Activated gamma-delta T cell treated with Interleukin-2 at 50 U/mL for 16 hours (primary cell): ENCODE results near the gene C16orf78.

Experiments
- DNase-seq: peaks from one replicate; pipeline ENCODE4 v3.0.0-alpha.2; 2020

The C16orf78 gene

GRCh38 chr16:49398761-49399160 is 25.2 kb downstream of the C16orf78 start:
- no peak for DNase-seq

- DNase-seq = no peak
These were observed 26.2 kb downstream of the C16orf78 start for GRCh38 chr16:49399594-49400364.

DNA sequence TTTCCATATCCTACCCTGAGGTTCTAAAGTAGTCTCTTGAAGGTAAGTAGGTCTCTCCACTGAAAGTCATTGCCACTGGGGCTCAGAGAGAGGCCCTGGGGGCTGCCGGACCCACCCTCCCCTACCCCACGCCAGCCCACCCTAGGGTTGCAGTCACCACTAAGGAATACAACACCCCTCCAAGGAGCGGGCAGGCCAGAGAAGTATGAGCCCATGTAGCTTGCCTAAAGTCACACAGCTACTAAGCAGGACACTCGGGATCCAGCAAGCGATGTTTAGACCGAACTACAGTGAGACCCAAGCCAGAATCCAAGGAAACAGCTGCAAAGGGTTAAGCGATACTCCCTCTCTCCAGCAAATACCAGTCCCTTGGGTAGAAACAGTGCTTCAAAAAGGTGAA is 27.0 kb downstream of the C16orf78 start:
- DNase-seq = no peak

DNA sequence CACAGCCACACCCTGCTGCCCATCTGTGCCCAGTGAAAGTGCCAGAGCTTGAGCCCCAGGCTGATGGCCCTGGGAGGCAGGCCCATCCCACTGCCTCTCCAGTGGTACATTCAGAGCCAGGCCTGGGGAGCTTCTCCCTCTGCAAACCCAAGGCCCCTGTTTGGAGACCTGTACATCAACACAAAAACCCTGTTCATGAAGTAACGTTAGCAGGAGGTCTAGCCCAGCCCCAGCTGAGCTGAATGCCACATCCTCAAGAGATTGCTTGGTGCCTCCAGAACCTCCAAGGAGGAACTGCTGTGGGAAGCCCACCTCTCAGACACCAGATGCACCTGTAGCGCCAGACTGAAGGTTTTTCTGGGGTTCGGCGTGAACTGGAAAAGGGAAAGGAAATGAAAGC is 31.5 kb downstream of the C16orf78 start:
- no peak for DNase-seq

DNA sequence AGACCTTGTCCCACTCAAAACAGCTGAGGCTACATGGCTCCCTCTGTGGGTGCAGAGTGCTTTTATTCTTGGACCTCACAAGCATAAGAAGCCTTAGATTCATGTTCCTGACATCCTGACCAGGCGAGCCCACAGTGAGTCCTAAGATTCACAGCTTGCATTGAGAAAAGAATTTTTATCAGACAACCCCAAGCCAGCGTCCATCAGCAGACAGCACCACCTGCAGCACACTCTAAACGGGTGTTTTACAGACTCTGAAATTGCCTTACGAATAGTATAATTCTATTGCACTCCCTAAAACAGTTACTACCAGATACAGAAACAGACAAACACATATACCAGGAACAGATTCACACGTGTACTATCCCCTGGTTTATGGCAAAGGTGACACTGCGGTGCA is 31.9 kb downstream of the C16orf78 start:
- no peak for DNase-seq

DNA sequence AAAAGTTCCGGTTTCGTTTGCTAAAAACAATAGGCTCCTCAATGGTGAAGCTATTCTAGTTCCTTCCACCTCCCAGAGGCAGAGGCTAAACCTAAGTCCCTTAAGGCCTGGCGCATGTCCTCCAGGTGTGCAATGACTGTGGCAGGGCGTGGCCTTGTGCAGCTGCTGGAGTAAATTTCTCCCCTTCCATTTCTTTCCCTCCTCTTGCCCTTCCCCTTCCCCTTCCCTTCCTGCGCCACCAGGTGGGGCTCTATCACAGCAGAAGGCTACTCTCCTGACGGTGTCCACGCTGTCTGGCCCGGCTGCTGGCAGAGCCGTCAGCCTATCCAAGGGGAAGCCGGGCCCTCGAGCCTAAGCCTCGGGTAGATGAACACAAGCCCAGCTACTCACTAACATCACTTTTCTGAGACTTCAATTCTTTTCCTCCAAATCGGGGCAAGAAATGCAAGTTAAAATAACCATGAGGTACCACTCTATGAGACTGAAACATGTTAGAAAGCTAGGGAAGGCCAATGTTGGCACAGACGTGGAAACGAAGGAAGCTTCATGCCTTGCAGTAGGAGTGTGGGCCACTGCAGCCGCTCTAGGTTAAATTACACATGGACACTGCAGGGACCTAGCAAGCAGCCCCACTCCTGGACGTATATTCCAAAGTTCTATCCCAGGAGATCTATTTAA is 34.4 kb downstream of the C16orf78 start:
- DNase-seq = peak; percentile 56

DNA sequence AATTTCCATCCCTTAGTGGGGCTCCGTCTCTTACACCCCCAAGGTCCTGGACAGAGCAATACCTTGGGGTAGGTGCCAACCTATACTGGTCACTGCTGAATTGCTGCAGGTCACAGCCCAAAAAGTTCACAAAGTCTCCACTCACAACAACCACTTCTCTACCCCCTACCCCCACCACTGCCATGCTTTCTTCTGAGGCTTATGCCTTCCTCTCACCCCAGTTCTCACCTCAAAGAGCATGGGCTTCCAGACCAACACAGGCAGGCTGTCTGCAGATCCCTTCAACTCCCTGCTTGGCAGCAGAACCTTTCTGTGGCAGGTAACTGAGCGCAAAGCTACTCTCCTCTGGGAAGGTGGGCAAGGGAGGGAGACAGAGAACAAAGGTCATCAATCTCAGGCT is 35.5 kb downstream of the C16orf78 start:
- DNase-seq = no peak

- DNase-seq = no peak
These were observed 36.6 kb downstream of the C16orf78 start for GRCh38 chr16:49410226-49410625.

DNA sequence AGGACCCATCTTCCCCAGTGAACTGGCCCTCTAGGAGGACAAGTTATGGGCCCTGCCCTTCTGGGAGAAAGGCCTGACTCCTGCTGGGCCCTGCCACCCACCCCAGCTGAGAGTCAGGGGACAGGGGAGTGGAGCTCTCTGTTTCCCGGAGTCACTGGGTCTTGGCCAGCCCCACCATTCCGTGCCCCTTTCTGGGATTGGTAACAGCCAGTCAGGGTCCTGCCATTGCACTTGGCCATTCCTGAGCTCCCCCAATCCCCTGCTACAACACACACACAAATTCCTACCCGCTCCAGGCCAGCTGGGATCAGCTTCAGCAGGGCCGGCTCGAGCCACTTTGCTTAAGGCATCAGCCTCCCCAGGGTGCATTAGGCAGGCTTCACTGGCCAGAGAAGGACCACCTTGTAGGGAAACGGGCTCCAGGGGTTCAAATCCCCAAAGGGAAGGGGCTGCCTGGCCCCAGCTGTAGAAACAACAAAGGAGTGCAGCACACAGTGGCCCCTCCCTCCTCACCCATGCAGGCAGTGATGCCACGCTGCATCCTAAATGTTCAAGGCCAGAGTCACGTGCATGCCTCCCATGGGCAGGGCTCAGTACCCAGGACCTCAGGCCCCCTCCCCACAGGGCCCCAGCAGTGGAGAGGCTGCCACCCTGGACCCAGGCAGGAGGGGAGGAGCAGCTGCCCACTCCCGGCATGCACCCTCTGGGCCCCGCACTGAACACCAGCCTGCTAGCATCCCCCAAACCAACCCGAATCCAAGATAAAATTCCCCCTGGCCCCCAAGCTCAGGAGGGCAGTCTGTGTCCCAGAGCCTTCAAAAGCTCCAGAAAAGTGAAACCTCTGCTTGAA is 37.7 kb downstream of the C16orf78 start:
- DNase-seq = no peak

- DNase-seq = no peak
These were observed 41.1 kb downstream of the C16orf78 start for GRCh38 chr16:49414671-49415070.

DNA sequence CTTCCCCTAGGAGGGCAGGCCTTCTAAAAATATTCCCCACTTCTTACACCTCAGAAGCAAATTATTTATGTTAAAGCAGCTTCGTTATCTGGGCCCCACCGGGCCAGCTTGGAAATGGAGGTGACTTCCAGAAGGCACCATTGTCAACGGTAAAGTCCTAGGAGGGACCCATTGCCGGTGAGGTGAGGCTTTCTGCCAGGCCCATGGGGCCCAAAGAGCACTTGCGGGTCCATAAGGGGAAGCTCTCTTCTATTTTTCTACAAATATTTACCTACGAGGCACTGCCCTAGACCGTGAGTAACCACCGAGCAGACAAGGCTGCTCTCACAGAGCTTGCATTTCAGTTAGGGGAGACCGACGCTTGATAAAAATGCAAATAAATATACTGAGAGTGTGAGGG is 41.5 kb downstream of the C16orf78 start:
- no peak for DNase-seq

GRCh38 chr16:49416001-49416675 is 42.5 kb downstream of the C16orf78 start:
- DNase-seq = no peak

DNA sequence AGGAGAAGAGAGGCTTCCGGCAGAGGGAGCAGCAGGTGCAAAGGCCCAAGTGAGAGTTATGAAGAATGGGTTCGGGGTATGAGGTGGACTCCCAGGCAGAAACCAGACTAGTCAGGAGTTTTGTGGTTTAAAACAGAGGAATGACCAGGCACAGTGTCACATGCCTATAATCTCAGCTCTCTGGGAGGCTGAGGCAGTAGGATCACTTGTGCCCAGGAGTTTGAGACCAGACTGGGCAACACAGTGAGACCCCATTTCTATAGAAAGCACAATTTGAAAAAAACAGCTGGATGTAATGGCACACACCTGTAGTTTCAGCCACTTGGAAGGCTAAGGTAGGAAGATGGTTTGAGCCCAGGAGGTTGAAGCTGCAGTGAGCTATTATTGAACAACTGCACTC is 43.8 kb downstream of the C16orf78 start:
- no peak for DNase-seq

DNA sequence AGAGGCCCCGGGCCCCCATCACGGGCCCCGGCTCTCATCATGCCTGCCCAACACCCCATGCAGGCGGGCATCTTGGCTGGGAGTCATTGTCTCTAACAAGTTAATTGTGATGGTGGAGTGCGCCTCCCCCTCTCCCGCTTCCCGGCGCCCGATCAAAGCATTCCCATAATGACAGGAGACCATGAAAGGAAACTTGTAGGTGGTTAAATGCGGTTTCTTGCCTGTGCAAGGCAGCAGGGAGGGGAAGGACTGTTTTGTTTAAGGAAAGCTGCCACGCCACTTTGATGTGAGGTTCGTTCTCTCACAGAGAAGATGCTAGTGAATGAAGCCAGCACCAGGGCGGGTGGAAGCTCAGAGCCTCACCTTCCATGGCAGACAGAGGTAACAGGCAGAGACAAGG is 45.4 kb downstream of the C16orf78 start:
- DNase-seq = no peak

GRCh38 chr16:49419862-49420261 is 46.3 kb downstream of the C16orf78 start:
- no peak for DNase-seq

DNA sequence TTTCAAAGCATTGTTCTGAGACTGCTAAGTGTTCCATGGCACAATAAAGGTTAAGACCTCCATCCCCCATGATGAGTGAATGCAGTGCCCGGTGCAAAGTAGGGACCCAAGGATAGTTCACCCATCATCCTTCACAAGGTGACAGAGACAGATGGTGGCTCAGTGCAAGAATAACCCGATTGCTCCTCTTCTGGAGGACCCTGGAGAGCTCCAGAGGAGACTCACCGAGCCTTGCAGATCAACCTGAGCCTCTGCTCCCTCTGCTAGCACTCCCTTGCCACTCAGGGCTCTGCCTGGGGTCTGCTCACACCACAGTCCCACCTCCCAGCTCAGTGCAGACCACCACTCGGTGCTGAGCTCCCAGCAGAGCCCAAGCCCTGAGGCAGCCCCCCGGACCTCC is 49.3 kb downstream of the C16orf78 start:
- DNase-seq = no peak

DNA sequence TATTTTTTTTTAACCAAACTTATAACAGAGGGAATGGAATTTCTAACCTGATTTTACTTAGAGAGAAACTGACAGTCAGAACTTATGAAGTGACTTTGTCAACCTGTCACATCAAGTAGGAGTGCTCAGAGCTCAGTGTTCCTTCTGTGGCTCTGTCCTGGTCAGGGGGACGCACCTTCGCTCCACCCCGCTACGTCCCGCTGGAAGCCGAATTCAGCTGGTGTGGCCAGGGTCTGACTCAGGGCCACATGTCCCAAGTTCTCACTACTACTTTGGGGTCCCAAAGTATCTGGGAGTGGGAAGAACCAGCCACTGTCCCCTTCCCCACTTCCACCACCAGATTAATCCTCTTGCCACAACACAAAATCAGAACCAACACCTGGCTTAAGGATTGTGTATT is 51.4 kb downstream of the C16orf78 start:
- DNase-seq = no peak

DNA sequence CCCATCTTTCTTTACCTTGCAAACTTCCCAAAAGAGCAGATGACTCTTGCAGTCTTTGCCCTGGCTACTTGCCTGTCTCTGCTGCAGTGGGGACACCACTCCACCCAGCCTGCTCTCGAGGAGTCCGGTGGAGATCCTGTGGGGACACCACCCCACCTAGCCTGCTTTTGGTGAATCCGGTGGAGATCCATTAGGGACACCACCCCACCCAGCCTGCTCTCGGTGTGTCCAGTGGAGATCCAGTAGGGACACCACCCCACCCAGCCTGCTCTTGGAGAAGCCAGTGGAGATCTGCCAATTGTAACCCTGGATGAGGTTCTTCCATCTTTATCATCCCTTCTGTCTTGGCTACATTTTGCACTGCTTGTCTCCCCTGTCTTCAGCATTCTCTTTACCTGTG is 54.2 kb downstream of the C16orf78 start:
- DNase-seq = no peak

DNA sequence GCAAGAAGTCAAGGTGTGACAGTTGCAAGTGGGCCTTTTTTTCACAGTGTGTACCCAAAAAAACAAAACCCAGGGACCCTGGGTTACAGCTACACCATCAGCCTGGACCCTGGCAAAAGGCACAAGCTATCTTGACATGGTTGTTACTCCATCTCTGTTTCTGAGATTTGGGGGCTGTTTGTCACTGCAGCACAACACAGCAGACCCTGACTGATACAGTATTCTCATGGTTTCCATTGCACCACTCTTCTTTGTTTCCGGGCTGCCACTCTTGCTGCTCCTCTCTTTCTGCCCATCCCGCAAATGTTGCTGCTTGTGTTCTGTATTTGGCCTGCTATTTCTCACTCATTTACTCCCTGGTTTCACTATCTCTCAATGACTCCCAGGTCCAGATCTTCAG is 55.2 kb downstream of the C16orf78 start:
- no peak for DNase-seq

DNA sequence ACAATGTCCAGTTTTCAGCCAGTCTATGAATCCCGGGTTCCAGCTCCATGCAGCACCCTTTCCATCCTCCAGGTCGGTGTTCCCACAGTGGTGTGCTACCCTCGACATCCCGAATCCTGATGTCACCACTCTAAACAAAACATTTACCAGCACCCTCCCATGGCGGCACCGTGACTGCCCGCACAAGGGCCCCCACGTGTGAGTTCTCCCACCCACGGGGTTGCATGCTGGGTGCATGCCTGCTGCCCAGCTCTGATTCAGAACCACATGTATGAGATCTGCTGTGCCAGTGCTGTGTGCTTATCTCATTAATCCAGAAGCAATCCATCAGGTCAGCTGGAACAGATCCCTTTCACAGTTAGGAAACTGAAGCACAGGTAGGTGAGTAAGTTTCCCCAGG is 57.4 kb downstream of the C16orf78 start:
- DNase-seq = no peak

- DNase-seq = no peak
These were observed 58.1 kb downstream of the C16orf78 start for GRCh38 chr16:49431591-49432290.

DNA sequence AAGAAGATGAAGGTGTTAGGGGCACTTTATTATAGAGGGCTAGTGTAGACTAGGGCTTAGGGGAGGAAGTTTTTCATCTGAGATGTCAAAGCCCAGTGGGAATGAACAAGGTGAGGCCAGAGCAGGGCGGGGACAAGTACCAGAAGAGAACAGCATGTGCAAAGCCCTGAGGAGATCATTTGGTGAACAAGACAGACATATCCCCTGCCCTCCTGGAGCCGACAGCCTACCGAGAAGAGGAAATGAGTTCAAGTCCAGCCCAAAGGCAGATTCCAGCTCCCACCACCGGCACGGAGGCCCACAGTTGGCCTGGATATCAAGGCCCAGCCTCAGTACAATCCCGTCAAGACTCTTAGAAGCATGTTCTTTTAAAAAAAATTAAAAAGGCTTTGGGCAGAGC is 61.1 kb downstream of the C16orf78 start:
- DNase-seq = no peak

DNA sequence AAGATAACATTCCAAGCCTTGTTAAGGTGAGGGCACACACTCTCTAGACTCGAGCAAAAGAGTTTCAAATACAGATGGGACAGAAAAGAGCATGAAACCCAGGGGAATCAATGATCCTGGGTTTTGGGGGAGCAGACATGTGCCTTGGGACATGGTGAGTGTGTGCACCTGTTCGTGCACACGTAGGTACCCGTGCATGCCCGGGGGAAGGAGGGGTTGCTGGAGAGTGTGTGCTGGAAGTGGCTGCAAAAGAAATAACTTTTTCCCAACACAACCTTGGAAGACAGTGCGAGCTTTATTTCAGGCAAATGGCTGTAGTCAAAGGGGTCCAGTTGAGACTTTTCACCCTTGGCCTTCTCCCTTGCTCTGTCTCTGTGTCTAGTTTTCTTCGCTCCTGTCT is 62.6 kb downstream of the C16orf78 start:
- no peak for DNase-seq
